Measurements from ENCODE around the gene ATXN7L1.

The ATXN7L1 gene

DNA sequence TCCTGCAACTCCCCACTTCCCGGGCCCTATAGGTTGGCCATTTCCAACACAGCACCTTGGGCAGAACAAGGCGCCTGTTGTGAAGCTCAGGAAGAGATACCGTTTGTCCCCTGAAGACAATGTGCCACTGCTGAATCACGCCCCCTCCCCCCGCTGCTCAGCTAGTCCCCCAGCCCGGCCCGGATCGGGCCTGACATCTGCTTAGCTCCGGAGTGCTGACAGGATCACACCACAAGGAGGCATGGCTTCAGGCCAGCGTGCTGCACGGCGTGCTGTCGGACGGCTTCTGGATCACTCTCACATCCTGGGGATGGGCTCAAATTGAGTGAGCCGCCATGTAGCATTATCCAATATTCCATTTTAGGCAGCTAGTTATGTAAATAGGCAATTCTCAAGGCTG is 233.0 kb downstream of the ATXN7L1 start:
- TF ChIP-seq, protein P1, sequence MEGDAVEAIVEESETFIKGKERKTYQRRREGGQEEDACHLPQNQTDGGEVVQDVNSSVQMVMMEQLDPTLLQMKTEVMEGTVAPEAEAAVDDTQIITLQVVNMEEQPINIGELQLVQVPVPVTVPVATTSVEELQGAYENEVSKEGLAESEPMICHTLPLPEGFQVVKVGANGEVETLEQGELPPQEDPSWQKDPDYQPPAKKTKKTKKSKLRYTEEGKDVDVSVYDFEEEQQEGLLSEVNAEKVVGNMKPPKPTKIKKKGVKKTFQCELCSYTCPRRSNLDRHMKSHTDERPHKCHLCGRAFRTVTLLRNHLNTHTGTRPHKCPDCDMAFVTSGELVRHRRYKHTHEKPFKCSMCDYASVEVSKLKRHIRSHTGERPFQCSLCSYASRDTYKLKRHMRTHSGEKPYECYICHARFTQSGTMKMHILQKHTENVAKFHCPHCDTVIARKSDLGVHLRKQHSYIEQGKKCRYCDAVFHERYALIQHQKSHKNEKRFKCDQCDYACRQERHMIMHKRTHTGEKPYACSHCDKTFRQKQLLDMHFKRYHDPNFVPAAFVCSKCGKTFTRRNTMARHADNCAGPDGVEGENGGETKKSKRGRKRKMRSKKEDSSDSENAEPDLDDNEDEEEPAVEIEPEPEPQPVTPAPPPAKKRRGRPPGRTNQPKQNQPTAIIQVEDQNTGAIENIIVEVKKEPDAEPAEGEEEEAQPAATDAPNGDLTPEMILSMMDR (IDR thresholded peaks at IDR 0.05; ENCODE audit: low read depth, low read length) = no peak
- H3K4me3 ChIP-seq (ENCODE audit: low read depth, low read length) = no peak overlapping the region
- no peak for DNase-seq (ENCODE audit: low read depth, low spot score)
- in situ Hi-C loops (cut with HindIII; ENCODE audit: low sequenced_read_pairs) = no loop called here

DNA sequence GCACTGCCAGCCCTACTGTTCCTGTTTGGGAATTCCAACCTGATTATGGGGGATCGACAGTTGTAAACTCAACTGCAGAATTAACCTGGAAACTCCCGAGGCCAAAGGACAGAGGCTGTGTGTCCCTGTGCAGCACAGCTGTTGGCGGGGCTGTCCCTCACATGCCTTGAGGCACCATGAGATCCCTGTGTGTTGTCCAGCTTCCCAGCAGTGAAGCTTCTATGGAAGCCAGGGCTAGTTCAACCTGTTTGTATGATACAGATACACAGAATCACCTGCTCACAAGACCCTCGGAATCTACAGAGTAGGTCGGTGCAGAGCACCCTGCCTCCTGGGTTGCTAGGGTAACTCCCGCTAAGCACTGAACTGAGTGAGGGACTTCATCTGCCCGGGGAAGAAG is 234.1 kb downstream of the ATXN7L1 start:
- DNase-seq (ENCODE audit: low read depth, low spot score) = no peak
- H3K4me3 ChIP-seq (ENCODE audit: low read depth, low read length) = no peak overlapping the region
- TF ChIP-seq, protein P1 (IDR thresholded peaks at IDR 0.05; ENCODE audit: low read depth, low read length) = no peak
- in situ Hi-C loops (cut with HindIII; ENCODE audit: low sequenced_read_pairs) = no loop called here

DNA sequence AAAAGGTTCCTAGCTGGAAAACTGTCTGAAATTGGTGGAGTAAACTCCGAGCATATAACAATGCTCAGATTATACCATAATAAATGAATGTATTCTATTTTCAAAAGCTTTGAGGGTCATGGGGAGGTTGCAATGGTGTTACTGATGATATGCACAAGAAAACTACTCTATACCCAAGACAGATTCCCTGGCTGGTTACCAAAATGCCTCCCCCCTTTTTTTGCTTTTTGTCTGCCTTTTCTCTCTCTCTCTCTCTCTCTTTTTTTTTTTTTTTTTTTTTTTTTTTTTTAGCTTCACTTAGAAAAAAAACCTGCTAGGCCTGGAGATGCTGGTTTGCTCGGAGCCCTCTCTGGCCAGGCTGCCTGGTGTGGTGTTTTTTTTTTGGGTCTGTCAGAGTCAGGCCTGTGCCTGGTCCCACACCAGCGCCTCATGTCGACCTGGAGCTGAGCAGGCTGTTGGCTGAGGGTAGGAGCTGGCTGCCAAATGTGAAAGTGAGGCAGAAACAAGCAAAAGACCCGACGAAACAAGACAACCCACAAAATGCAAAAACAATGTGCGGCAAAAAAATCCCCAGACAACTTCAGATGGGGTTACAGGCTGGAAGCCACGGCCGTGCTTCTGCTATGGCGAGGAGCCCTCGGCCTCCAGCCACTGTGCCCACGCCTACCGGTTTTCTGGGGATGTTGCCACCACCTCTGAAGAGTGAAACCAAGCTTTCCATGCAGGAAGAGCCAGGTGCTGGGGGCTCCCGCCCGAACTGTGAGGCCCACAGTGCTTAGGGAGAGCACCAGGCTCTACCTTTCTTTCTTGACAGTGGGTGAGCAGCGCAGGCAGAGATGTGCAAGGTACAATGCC is 235.2 kb downstream of the ATXN7L1 start:
- DNase-seq (ENCODE audit: low read depth, low spot score) = no peak
- no peak overlapping the region for H3K4me3 ChIP-seq (ENCODE audit: low read depth, low read length)
- in situ Hi-C loops (cut with HindIII; ENCODE audit: low sequenced_read_pairs) = no loop called here
- TF ChIP-seq, protein P1 (IDR thresholded peaks at IDR 0.05; ENCODE audit: low read depth, low read length) = no peak

DNA sequence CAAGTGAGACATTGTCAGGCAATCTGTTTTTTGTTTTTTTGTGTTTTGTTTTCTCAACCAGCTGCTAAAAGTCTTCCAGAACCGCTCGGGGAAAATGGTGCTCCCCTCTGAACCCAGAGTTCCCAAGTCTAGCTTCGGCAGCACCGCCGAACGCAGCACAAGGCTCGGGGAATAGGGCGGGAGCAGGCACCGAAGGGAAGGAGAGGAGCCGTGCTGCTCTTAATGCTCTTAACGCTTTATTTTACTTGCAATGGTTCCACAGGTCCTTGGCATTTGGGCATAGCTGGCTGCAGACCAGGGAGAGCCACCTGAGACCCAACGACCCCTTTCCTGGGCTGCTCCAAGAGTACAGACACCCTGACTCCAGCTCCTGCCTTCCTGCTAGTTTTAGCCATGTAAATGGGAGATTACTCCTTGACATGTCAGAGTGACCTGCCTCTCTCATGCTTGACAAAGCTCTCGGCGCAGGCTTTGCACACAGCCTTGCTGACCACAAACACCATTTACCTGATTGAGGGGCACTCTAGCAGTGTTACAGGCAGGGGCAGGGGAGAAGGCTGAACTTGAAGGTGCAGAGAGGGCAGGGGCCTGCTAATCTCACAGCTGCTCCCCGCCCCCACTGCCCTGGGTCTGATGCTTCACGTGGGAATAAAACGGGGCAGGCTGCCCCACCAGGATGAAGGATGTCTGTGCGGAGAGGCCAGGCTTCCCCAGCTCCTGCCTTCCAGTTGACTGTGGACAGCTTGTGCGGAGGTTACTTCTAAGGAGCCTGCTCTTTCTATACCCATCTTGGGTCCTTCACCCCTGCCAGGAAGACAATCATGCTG is 236.5 kb downstream of the ATXN7L1 start:
- in situ Hi-C loops (cut with HindIII; ENCODE audit: low sequenced_read_pairs) = no loop called here
- H3K4me3 ChIP-seq (ENCODE audit: low read depth, low read length) = no peak overlapping the region
- no peak for DNase-seq (ENCODE audit: low read depth, low spot score)
- TF ChIP-seq, protein P1 (IDR thresholded peaks at IDR 0.05; ENCODE audit: low read depth, low read length) = no peak

DNA sequence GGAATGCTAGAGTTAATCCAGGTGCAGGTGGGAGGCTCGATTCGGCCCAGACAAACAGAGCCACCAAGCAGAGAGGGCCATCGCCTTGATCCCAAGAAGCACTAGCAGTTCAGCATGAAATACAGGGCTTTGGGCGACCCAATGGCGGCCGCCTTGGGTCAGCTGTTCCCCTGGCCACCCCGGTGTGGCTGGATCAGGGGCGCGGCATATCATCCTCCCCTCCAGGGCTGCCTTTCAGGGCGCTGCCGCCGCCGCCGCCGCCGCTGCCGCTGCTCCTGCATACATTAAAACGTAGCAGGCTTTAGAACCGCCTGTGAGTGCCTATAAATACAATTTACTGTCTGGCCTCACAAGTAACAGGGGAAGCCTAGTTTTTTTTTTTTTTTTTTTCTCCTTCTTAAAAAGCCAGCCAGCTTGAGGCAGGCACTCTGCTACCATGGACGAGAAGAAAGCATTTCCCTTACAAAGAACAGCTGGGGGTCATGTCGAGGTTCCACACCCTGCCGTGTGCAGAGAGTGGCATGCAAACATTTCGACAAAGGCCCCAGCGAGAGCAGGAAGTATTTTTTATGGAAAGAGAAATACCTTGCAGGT is 237.4 kb downstream of the ATXN7L1 start:
- in situ Hi-C loops (cut with HindIII; ENCODE audit: low sequenced_read_pairs) = no loop called here
- H3K4me3 ChIP-seq (ENCODE audit: low read depth, low read length) = no peak overlapping the region
- DNase-seq (ENCODE audit: low read depth, low spot score) = peak; percentile 20
- TF ChIP-seq, protein P1 (IDR thresholded peaks at IDR 0.05; ENCODE audit: low read depth, low read length) = no peak

DNA sequence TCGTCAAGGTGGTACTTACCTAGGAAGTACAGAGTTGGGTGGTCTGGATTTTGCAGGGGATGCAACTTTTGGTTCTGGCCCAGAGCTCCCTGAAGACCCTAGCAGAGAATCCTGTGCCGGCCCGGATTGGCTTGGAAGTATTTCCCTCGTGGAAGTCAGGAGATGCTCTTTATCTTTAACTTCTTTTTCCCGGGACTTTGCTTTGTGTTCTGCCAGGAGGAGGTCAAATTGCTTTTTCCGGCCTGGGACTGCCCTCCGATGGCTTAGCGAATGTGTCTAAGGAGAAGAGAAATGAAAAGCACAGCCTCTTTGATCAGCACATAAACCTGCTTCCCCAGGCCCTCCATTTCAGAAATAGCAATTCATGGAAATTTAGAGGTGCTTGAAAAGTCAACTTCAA is 238.1 kb downstream of the ATXN7L1 start:
- H3K4me3 ChIP-seq (ENCODE audit: low read depth, low read length) = no peak overlapping the region
- TF ChIP-seq, protein P1 (IDR thresholded peaks at IDR 0.05; ENCODE audit: low read depth, low read length) = no peak
- no peak for DNase-seq (ENCODE audit: low read depth, low spot score)
- in situ Hi-C loops (cut with HindIII; ENCODE audit: low sequenced_read_pairs) = no loop called here

All from astrocyte of the spinal cord (primary cell).